ENCODE results near the gene FAM162A. TPM values are rescaled to one million over a fixed set of nuclear protein-coding genes. Genes with fewer than 3 reads are reported as not detected.
"Not testable (repeated sequence)": the region's sequence is repeated elsewhere in the genome, so short reads cannot be mapped to it uniquely, and the experiment has no call there.

The FAM162A gene
- total RNA-seq, 2 experiments from 2014 or later, result 163 to 181 TPM

DNA sequence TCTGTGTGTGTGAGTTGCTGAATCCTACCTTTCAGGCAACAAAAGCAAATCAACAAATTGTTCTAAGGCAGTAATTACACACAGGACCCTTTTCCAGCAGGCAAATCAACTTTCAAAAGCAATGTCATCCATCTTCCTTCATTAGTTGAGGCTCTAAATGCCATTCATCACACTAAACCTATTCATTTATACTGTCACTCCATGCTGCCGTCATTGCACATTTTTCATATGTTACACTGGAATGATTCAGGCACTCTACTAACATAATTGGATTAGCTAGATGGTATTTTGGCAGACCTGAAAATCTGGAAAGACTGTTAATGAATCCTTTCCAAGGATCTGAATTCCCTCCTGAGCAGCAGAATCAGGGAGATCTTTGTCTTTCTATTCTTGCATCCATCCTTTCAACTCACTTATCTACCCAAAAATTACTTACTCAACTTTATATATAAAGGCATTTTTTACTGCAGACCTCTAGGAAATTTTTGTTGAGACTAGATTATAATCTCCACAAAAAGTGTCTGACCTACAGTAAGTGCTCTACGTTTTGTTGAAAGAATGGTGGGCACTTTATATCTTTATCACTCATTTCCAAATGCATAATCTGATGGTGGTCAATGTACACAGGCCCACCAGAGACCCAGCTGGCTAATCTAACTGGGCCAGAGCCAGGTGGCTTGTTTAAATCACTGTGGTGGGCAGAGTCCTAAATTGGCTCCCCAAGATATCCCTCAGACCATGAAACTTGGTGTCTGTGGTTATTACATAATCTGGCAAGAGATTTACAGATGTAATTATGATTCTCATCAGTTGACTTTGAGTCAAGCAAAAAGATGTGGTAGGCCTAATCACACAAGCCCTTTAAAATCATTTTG is 25.9 kb upstream of the FAM162A start:
- intact Hi-C loops (cut with DNase I, micrococcal nuclease), result loop anchor here in 1 of 2 experiments (2.0 kb wide), 2 partner anchors 51 to 257 kb away; no protein-coding TSS in a partner anchor
- ATAC-seq (no peak), DNase-seq (no peak)
- no peak overlapping the region for H3K4me3 Mint-ChIP-seq
- peaks cover 18% of the 10 kb centered on the region for H3K36me3 Mint-ChIP-seq (ENCODE audit: low read depth)
- no peaks in the 10 kb centered on the region for H3K27me3 Mint-ChIP-seq
- no peaks in the 10 kb centered on the region for H3K9me3 Mint-ChIP-seq (ENCODE audit: low read depth)
- CTCF ChIA-PET, result interaction anchor here (0.7 to 1.2 kb wide), 2 partner anchors 26 to 35 kb away, joined by 3 read pairs; partner anchors contain the start of gene FAM162A
- H3K4me1 Mint-ChIP-seq, result peaks cover 4% of the 10 kb centered on the region
- POLR2A ChIA-PET, result no interaction called here
- peak overlapping the region; percentile 72 for H3K27ac Mint-ChIP-seq

- ChIA-PET CTCF (interaction anchor here (1.2 kb wide), 1 partner anchor 34 kb away, joined by 3 read pairs; no protein-coding TSS in a partner anchor), POLR2A (no interaction called here)
- ATAC-seq (no peak), DNase-seq (peak; percentile 11)
- Mint-ChIP-seq H3K4me1 (peaks cover 4% of the 10 kb centered on the region), H3K36me3 (ENCODE audit: low read depth) (peaks cover 24% of the 10 kb centered on the region), H3K27me3 (no peaks in the 10 kb centered on the region), H3K4me3 (no peak overlapping the region), H3K27ac (peak overlapping the region; percentile 72), H3K9me3 (ENCODE audit: low read depth) (no peaks in the 10 kb centered on the region)
- intact Hi-C loops (cut with DNase I, micrococcal nuclease), result no loop called here
Measured at GRCh38 chr3:122358703-122359032, 25.3 kb upstream of the FAM162A start.

GRCh38 chr3:122362026-122362425 is 22.0 kb upstream of the FAM162A start:
- no peaks in the 10 kb centered on the region for H3K27me3 Mint-ChIP-seq
- intact Hi-C loops (cut with DNase I, micrococcal nuclease), result no loop called here
- H3K4me3 Mint-ChIP-seq, result no peak overlapping the region
- H3K36me3 Mint-ChIP-seq (ENCODE audit: low read depth), result peaks cover 51% of the 10 kb centered on the region
- no peaks in the 10 kb centered on the region for H3K9me3 Mint-ChIP-seq (ENCODE audit: low read depth)
- ChIA-PET CTCF (interaction anchor here (0.7 kb wide), 1 partner anchor 118 kb away, joined by 4 read pairs; no protein-coding TSS in a partner anchor), POLR2A (interaction anchor here (0.6 kb wide), 1 partner anchor 254 kb away, joined by 3 read pairs; no protein-coding TSS in a partner anchor)
- ATAC-seq (no peak), DNase-seq (no peak)
- H3K27ac Mint-ChIP-seq, result no peak overlapping the region
- H3K4me1 Mint-ChIP-seq, result peaks cover 32% of the 10 kb centered on the region

DNA sequence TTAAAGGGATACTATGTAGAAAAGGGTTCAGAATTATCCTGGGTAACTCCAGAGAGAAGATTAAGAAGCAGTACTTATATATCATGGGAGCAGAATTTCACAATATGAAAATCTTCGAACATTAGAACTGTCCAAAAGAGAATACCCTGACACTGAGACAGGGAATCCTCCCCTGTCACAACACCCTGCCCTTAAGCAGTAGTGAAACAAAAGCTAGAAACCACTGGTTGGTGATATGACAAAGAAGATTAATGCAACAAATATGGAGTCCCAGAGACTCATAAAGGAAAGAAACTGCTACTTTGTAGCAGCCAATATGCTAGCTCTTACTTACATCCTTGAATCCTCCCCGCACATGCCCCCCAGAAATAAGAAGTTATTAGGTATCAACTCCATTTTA is 19.5 kb upstream of the FAM162A start:
- no peak overlapping the region for H3K4me3 Mint-ChIP-seq
- ChIA-PET POLR2A (no interaction called here), CTCF (interaction anchor here (0.7 to 1.9 kb wide), 4 partner anchors 9 to 314 kb away, joined by 3 to 6 read pairs (median 4); no protein-coding TSS in a partner anchor)
- H3K36me3 Mint-ChIP-seq (ENCODE audit: low read depth), result peaks cover 55% of the 10 kb centered on the region
- H3K9me3 Mint-ChIP-seq (ENCODE audit: low read depth), result no peaks in the 10 kb centered on the region
- no peaks in the 10 kb centered on the region for H3K27me3 Mint-ChIP-seq
- DNase-seq (no peak), ATAC-seq (no peak)
- peaks cover 34% of the 10 kb centered on the region for H3K4me1 Mint-ChIP-seq
- intact Hi-C loops (cut with DNase I, micrococcal nuclease), result loop anchor here in 1 of 2 experiments (2.0 kb wide), 1 partner anchor 20 kb away; the partner anchor contains the start of gene FAM162A
- peak overlapping the region; percentile 93 for H3K27ac Mint-ChIP-seq

- intact Hi-C loops (cut with DNase I, micrococcal nuclease), result loop anchor here (1.0 to 5.0 kb wide), 5 partner anchors 20 to 818 kb away; partner anchors contain the start of genes FAM162A (in 1 of the 2) and POLQ (in 1 of the 2)
- H3K4me1 Mint-ChIP-seq, result peaks cover 34% of the 10 kb centered on the region
- ChIA-PET CTCF (interaction anchor here (0.7 to 1.9 kb wide), 5 partner anchors 10 to 815 kb away, joined by 3 to 6 read pairs (median 3); no protein-coding TSS in a partner anchor), POLR2A (no interaction called here)
- H3K27me3 Mint-ChIP-seq, result no peaks in the 10 kb centered on the region
- H3K27ac Mint-ChIP-seq, result peak overlapping the region; percentile 93
- DNase-seq (no peak), ATAC-seq (peak; percentile 73)
- peaks cover 58% of the 10 kb centered on the region for H3K36me3 Mint-ChIP-seq (ENCODE audit: low read depth)
- no peaks in the 10 kb centered on the region for H3K9me3 Mint-ChIP-seq (ENCODE audit: low read depth)
- no peak overlapping the region for H3K4me3 Mint-ChIP-seq
Measured at GRCh38 chr3:122365073-122365472, 18.9 kb upstream of the FAM162A start.

DNA sequence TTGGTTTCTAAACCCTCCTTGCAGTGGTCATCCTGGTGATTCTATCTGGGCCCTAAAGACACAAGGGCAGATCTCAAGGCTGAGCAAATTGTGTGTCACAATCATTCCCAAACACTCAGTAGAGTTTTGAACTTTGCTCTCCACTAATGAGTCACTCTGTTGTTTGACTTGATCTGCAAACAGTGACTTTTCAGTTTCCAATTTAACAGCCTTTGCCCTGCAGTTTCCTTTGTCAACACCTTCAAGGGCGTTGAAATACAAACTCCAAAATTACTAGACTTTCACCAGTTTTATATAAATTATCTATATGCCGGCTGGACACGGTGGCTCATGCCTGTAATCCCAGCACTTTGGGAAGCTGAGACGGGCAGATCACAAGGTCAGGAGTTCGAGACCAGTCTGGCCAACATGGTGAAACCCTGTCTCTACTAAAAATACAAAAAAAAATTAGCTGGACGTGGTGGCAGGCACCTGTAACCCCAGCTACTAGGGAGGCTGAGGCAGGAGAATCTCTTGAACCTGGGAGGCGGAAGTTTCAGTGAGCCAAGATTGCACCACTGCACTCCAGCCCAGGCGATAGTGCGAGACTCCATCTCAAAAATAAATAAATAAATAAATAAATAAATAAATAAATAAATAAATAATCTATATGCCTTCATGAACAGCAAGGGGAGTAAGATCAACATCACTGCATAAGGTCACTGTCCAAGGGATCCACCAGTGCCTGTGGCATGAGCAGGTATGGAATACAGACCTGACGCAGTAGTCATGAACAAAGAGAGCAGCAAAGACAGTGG is 18.2 kb upstream of the FAM162A start:
- H3K27ac Mint-ChIP-seq, result peak overlapping the region; percentile 93
- CTCF ChIA-PET, result interaction anchor here (0.8 to 1.9 kb wide), 5 partner anchors 13 to 815 kb away, joined by 3 to 6 read pairs (median 4); partner anchors contain the start of gene FAM162A
- DNase-seq (peak; percentile 32), ATAC-seq (peak; percentile 93)
- H3K4me3 Mint-ChIP-seq; H3K27me3 Mint-ChIP-seq; H3K9me3 Mint-ChIP-seq (ENCODE audit: low read depth): not testable (repeated sequence)
- peaks cover 34% of the 10 kb centered on the region for H3K4me1 Mint-ChIP-seq
- intact Hi-C loops (cut with DNase I, micrococcal nuclease), result loop anchor here (1.0 to 5.0 kb wide), 5 partner anchors 19 to 818 kb away; partner anchors contain the start of genes FAM162A (in 1 of the 2) and POLQ (in 1 of the 2)
- H3K36me3 Mint-ChIP-seq (ENCODE audit: low read depth), result peaks cover 55% of the 10 kb centered on the region
- POLR2A ChIA-PET, result interaction anchor here (0.6 kb wide), 1 partner anchor 477 kb away, joined by 4 read pairs; no protein-coding TSS in a partner anchor

DNA sequence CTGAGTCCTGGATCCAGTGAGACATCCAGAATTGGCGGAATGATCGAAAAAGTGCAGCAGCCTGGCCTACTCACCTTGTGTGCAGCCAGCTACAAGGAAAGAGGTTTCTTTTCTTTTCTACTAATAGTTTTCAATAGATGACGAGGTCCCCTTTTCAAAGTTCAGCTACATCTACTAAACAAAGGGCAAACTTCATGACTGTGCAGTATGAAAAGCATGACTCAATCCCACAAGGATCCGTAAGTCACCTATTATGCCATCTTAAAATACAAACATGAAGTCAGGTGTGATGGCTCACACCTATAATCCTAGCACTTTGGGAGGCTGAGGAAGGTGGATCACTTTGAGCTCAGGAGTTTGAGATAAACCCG is 17.6 kb upstream of the FAM162A start:
- ChIA-PET CTCF (interaction anchor here (1.4 to 1.8 kb wide), 3 partner anchors 12 to 265 kb away, joined by 3 to 5 read pairs (median 4); partner anchors contain the start of gene FAM162A), POLR2A (interaction anchor here (0.6 kb wide), 1 partner anchor 478 kb away, joined by 4 read pairs; no protein-coding TSS in a partner anchor)
- intact Hi-C loops (cut with DNase I, micrococcal nuclease), result loop anchor here (5.0 kb wide), 2 partner anchors 264 to 819 kb away; partner anchors contain the start of gene POLQ (in 1 of the 2)
- no peak for DNase-seq
- no peaks in the 10 kb centered on the region for H3K9me3 Mint-ChIP-seq (ENCODE audit: low read depth)
- no peaks in the 10 kb centered on the region for H3K27me3 Mint-ChIP-seq
- H3K4me1 Mint-ChIP-seq, result peaks cover 34% of the 10 kb centered on the region
- ATAC-seq, result peak; percentile 21
- H3K36me3 Mint-ChIP-seq (ENCODE audit: low read depth), result peaks cover 57% of the 10 kb centered on the region
- H3K4me3 Mint-ChIP-seq, result no peak overlapping the region
- H3K27ac Mint-ChIP-seq, result peak overlapping the region; percentile 78

DNA sequence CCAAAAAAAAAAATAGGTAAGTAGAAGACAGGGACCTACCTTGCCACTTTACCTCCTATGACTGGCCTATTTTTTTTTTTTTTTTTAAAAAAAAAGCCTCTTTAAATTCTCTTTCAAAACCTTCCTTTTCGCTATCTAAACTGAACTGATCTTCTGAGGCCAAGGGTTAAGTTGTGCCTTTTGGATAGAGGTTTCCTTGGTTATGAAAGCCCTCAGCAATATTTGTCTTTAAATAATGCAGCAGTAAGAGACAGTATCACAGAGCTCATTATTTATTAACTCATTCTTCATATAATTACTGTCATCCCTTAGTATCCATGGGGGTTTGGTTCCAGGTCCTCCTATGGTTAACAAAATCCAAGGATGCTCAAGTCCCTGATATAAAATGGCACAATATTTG is 9.9 kb upstream of the FAM162A start:
- no peak overlapping the region for H3K27ac Mint-ChIP-seq
- POLR2A ChIA-PET, result no interaction called here
- no peak for ATAC-seq

DNA sequence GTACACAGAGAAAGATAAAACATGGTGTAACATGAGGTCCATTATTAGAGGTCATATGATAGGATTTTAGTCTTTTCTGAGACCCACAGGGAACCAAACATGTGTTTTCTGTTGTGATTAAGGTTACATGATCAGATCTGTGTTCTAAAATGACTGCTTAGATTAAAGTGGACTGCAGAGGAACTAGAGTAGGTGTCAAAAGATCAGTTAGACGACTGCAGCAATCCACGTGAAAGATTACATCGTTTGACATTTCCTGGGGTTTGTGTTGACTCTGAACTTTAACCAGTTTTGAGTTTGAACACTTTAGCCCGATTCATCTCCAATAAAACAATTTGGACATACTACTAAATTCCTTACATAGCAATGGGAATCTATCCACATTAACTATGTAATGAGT is 6.0 kb upstream of the FAM162A start:
- Mint-ChIP-seq H3K36me3 (ENCODE audit: low read depth) (peaks cover 49% of the 10 kb centered on the region), H3K4me1 (peaks cover 51% of the 10 kb centered on the region), H3K4me3 (no peak overlapping the region), H3K27ac (peak overlapping the region; percentile 69), H3K9me3 (ENCODE audit: low read depth) (no peaks in the 10 kb centered on the region), H3K27me3 (no peaks in the 10 kb centered on the region)
- intact Hi-C loops (cut with DNase I, micrococcal nuclease), result no loop called here
- CTCF ChIA-PET, result interaction anchor here (1.3 kb wide), 1 partner anchor 12 kb away, joined by 3 read pairs; no protein-coding TSS in a partner anchor
- ATAC-seq (peak; percentile 71), DNase-seq (peak; percentile 30)
- POLR2A ChIA-PET, result no interaction called here

More for the DNA sequence above, 9.9 kb upstream of the FAM162A start:
- CTCF ChIA-PET, result interaction anchor here (0.6 kb wide), 1 partner anchor 10 kb away, joined by 3 read pairs; the partner anchor contains the start of gene FAM162A
- Mint-ChIP-seq H3K27me3 (no peaks in the 10 kb centered on the region), H3K36me3 (ENCODE audit: low read depth) (peaks cover 44% of the 10 kb centered on the region), H3K4me3 (no peak overlapping the region), H3K4me1 (peaks cover 20% of the 10 kb centered on the region), H3K9me3 (ENCODE audit: low read depth) (no peaks in the 10 kb centered on the region)
- DNase-seq, result no peak
- intact Hi-C loops (cut with DNase I, micrococcal nuclease), result no loop called here

DNA sequence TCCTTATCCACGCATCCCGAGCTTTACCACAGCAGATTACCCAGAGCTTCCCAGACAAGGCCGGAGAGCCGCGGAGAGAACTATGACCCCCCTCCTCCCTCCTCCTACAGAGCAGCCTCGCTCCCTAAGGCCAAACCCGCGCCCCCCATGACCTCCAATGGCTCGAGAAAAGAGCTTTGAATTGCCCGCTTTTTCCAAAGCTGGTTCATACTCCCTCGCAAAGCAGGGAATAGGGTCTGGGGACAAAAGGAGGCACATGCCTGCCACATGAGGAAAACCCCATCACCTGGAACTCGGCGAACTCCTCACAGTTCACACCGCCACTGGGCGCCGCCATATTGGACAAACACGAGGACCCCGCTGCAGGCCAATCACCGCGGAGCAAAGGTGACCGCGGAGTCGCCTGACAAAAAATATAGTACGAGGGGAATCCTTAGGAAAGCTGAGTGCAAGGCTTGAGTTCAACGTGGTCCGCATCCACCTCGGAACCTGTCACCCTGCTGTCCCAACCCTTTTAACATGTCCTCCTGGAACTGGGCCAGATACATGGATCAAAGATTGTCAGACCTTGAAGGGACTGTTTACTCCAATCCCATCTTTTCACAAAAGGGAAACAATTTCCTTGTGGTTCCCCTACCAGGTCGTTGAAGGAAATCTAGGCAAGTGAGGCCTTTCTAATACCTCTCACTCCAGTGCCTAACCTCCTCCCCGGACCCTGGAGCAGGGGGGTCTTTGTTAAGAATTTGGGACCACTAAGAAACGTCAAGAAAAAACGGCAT is 905 bp upstream of the FAM162A start, which contains the start of gene MIX23:
Gene MIX23 (minus strand): TSS at position 344 of the 779 bp plus-strand sequence. CDS start 7 bp downstream, at position 337.
- H3K4me1 Mint-ChIP-seq, result peaks cover 69% of the 10 kb centered on the region

More for the DNA sequence above, 905 bp upstream of the FAM162A start, which contains the start of gene MIX23:
- H3K27me3 Mint-ChIP-seq, result no peaks in the 10 kb centered on the region
- intact Hi-C loops (cut with DNase I, micrococcal nuclease), result loop anchor here (1.0 to 10.0 kb wide), 10 partner anchors 282 to 1640 kb away; partner anchors contain the start of genes SLC49A4 (in 2 of the 2), GOLGB1 (in 1 of the 2), GTF2E1 (in 1 of the 2) and HACD2 (in 1 of the 2)
- CTCF ChIA-PET, result interaction anchor here (0.6 to 3.8 kb wide), 10 partner anchors 8 to 837 kb away, joined by 3 to 29 read pairs (median 4); partner anchors contain the start of genes PARP14 and POLQ
- DNase-seq (peak; percentile 93), ATAC-seq (peak; percentile 55)
- peaks cover 36% of the 10 kb centered on the region for H3K36me3 Mint-ChIP-seq (ENCODE audit: low read depth)
- peak within 1 kb of the TSS; percentile 98 for H3K27ac Mint-ChIP-seq
- H3K9me3 Mint-ChIP-seq (ENCODE audit: low read depth), result no peaks in the 10 kb centered on the region
- POLR2A ChIA-PET, result interaction anchor here (0.5 to 2.9 kb wide), 4 partner anchors 15 to 501 kb away, joined by 3 to 19 read pairs (median 4); partner anchors contain the start of gene WDR5B
- H3K4me3 Mint-ChIP-seq, result peak within 1 kb of the TSS; percentile 92

All from activated CD4-positive, alpha-beta T cell treated with anti-CD3 and anti-CD28 coated beads for 36 hours (primary cell).